Neural crest cell (in vitro differentiated cells): ENCODE results near the gene USP33. TPM values are rescaled to one million over a fixed set of nuclear protein-coding genes. Genes with fewer than 3 reads are reported as not detected.

Source experiments
- DNase-seq: peaks from one replicate; pipeline ENCODE4 v3.0.0; 2021; ENCODE audit warnings: low read depth, mixed read lengths, low spot score
- H3K27ac Mint-ChIP-seq: one replicate; pipeline ENCODE4 v1.8.0; 2021; ENCODE audit warnings: mild to moderate bottlenecking, mixed read lengths; ENCODE audit not compliant: unreplicated experiment
- H3K27me3 Mint-ChIP-seq: 2 replicates; pipeline ENCODE4 v1.8.0; 2021; ENCODE audit warnings: low read depth, mild to moderate bottlenecking, mixed read lengths
- H3K36me3 Mint-ChIP-seq: 2 replicates; pipeline ENCODE4 v1.8.0; 2021; ENCODE audit warnings: low read depth, mild to moderate bottlenecking, mixed read lengths
- H3K4me1 Mint-ChIP-seq: 2 replicates; pipeline ENCODE4 v1.8.0; 2021; ENCODE audit warnings: mixed read lengths
- H3K4me3 Mint-ChIP-seq: one replicate; pipeline ENCODE4 v1.8.0; 2021; ENCODE audit warnings: mild to moderate bottlenecking, mixed read lengths
- H3K9me3 Mint-ChIP-seq: 2 replicates; pipeline ENCODE4 v1.8.0; 2021; ENCODE audit warnings: mixed read lengths
- total RNA-seq: library from RNA; stranded (reverse); gene quantifications from 2 replicates; pipeline ENCODE4 v1.2.1, GENCODE V29; 2021
- TF ChIP-seq, protein P1 (sequence below): fragments of 200-600 bp; sonication (generic); conservative IDR thresholded peaks from 2 replicates; pipeline ENCODE4 v1.5.0; 2021; ENCODE audit warnings: antibody characterized with exemption, mild to moderate bottlenecking

Gene USP33
- total RNA-seq, 1 donor from 2014 or later = 64.1 TPM

DNA sequence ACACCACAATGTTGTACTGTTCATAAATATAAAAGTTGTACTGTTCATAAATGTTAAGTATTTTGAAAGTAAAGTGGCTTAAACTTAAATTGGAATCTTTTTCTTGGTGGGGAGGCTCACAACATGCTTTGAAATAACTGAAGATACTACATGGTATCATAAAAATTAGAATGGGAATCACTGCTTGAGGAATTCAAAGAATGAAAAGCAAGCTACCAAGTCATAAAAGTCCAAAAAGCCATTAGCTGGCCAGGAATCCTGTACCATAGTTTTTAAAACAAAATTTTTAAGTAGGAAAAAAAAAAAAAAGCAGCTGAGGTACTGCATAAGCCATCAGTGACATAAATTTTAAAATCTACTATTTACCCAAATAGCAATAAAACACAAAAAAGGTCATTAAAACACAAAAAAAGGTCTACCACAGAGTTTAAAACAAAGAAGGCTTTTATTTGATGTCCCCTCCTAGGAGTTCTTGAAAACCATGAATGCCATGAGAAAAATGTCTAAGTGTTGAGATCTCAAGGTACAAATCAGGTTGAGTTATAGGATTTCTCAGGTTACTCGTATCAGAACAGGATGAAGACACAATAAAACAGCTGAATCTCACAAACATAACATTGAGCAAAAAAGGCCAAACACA lies 85.8 kb downstream of the USP33 start:
- Mint-ChIP-seq H3K27ac (no peak overlapping the region), H3K4me3 (no peak overlapping the region), H3K27me3 (no peaks in the 10 kb centered on the region), H3K36me3 (no peaks in the 10 kb centered on the region), H3K4me1 (peaks cover 43% of the 10 kb centered on the region), H3K9me3 (no peaks in the 10 kb centered on the region)
- TF ChIP-seq, protein P1, sequence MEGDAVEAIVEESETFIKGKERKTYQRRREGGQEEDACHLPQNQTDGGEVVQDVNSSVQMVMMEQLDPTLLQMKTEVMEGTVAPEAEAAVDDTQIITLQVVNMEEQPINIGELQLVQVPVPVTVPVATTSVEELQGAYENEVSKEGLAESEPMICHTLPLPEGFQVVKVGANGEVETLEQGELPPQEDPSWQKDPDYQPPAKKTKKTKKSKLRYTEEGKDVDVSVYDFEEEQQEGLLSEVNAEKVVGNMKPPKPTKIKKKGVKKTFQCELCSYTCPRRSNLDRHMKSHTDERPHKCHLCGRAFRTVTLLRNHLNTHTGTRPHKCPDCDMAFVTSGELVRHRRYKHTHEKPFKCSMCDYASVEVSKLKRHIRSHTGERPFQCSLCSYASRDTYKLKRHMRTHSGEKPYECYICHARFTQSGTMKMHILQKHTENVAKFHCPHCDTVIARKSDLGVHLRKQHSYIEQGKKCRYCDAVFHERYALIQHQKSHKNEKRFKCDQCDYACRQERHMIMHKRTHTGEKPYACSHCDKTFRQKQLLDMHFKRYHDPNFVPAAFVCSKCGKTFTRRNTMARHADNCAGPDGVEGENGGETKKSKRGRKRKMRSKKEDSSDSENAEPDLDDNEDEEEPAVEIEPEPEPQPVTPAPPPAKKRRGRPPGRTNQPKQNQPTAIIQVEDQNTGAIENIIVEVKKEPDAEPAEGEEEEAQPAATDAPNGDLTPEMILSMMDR = no peak
- DNase-seq = no peak

DNA sequence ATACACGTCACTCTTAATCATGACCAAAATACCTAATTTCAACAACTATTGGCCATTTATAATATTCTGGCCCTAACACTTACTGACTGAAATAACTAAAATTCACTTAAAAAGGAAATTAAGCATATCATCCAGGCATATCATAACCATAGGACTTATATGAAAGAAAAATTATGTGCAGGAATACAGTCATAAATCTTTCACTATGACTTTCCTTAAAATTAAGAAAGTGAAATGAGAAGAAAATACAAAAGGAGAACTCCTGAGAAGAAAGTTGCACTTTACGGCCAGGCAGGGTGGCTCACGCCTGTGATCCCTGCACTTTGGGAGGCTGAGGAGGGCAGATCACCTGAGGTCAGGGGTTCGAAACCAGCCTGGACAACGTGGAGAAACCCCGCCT lies 86.6 kb downstream of the USP33 start:
- Mint-ChIP-seq H3K9me3 (no peaks in the 10 kb centered on the region), H3K4me1 (peaks cover 39% of the 10 kb centered on the region), H3K27me3 (no peaks in the 10 kb centered on the region), H3K36me3 (no peaks in the 10 kb centered on the region), H3K4me3 (no peak overlapping the region), H3K27ac (peak overlapping the region; percentile 71)
- TF ChIP-seq, protein P1 = no peak
- no peak for DNase-seq

DNA sequence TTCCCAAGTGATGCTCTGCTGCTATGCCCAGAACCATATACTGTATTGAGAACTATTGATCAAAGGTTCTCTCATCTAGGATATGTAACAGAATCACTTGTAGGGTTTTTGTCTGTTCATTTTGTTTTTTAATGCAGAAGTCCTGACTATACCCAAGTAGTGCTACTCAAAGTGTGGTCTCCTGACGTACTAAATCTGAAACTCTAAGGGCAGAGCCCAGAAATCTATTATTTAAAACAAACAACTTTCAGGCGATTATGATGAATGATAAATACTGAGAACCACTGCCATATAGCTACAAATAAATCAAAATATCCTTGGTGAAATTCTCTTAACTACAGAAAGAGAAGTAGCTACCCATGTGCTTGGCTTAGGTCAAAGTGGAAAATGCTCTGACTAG lies 87.3 kb downstream of the USP33 start:
- Mint-ChIP-seq H3K36me3 (no peaks in the 10 kb centered on the region), H3K27ac (no peak overlapping the region), H3K27me3 (no peaks in the 10 kb centered on the region), H3K4me1 (peaks cover 39% of the 10 kb centered on the region), H3K4me3 (no peak overlapping the region), H3K9me3 (no peaks in the 10 kb centered on the region)
- DNase-seq = no peak
- TF ChIP-seq, protein P1 = no peak

DNA sequence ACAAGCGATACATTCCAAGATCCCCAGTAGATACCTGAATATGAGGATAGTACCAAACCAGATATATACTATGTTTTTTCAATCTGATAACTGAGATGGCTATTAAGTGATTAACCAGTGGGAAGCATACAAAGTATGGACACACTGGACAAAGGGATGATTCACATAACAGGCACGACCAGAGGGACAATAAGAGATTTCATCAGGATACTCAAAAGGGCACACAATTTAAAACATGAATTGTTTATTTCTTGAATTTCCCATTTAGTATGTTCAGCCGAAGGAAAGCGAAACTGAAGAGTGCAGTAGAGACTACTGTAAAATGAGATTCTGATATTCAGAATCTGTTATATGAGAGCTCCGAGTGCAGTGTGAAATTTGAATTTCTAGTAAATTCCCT lies 87.8 kb downstream of the USP33 start:
- H3K27me3 Mint-ChIP-seq = no peaks in the 10 kb centered on the region
- peaks cover 39% of the 10 kb centered on the region for H3K4me1 Mint-ChIP-seq
- no peaks in the 10 kb centered on the region for H3K36me3 Mint-ChIP-seq
- TF ChIP-seq, protein P1 = no peak
- H3K4me3 Mint-ChIP-seq = no peak overlapping the region
- H3K27ac Mint-ChIP-seq = peak overlapping the region; percentile 13
- DNase-seq = no peak
- H3K9me3 Mint-ChIP-seq = no peaks in the 10 kb centered on the region

DNA sequence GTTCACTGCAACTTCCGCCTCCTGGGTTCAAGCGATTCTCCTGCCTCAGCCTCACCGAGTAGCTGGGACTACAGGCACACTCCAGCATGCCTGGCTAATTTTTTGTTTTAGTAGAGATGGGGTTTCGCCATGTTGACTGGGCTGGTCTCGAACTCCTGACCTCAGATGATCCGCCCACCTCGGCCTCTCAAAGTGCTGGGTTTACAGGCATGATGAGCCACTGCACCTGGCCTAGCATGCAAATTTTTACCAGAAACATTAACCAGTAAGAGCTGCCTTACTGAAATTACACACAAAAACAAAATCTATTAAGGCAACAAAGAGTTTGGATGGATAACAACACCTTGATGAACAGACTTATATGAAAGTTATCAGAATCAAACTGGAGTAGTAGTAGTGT lies 89.3 kb downstream of the USP33 start:
- no peak overlapping the region for H3K27ac Mint-ChIP-seq
- no peaks in the 10 kb centered on the region for H3K27me3 Mint-ChIP-seq
- TF ChIP-seq, protein P1 = no peak
- peaks cover 36% of the 10 kb centered on the region for H3K4me1 Mint-ChIP-seq
- H3K4me3 Mint-ChIP-seq = no peak overlapping the region
- DNase-seq = no peak
- H3K36me3 Mint-ChIP-seq = no peaks in the 10 kb centered on the region
- no peaks in the 10 kb centered on the region for H3K9me3 Mint-ChIP-seq
